Left ventricle myocardium superior (tissue), 1 donor: ENCODE results near the gene GOLM1. TPM values are rescaled to one million over a fixed set of nuclear protein-coding genes. Genes with fewer than 3 reads are reported as not detected.

Experiments used
- ATAC-seq: fragments of 200-7000 bp; cut with Tn5 transposase; one replicate; pipeline ENCODE4 v1.9.1; 2020; ENCODE audit warnings: mild to moderate bottlenecking, moderate library complexity
- DNase-seq: peaks from one replicate; pipeline ENCODE4 v3.0.0-alpha.2; 2020
- intact Hi-C: fragments of 100-400 bp; cut with micrococcal nuclease; formaldehyde crosslinking; loops from one replicate; pipeline ENCODE4 v1.11.0; 2022
- total RNA-seq: library from RNA; stranded (reverse); fragmentation: NEBNext Ultra II Directional; extraction: Animal tissue kit (Norgen Biotek cat#: 25700); gene quantifications from one replicate; pipeline ENCODE4 v1.2.1, GENCODE V29; 2021
- donor health status: DM: no; HTN: yes; CAD: no; lungs with severe emphysema.

Gene GOLM1
- total RNA-seq, 1 donor from 2014 or later = 4.7 TPM

GRCh38 chr9:86009133-86009532, 90.2 kb downstream of the GOLM1 start:
- DNase-seq (no peak), ATAC-seq (no peak)
- intact Hi-C loops = no loop called here

GRCh38 chr9:86005253-86005775, 94.0 kb downstream of the GOLM1 start:
- no peak for ATAC-seq
- intact Hi-C loops = no loop called here

GRCh38 chr9:85995599-85995998, 103.8 kb downstream of the GOLM1 start:
- ATAC-seq (no peak), DNase-seq (no peak)
- intact Hi-C loops = no loop called here

More at GRCh38 chr9:86005253-86005775, 94.0 kb downstream of the GOLM1 start:
- DNase-seq = no peak

GRCh38 chr9:85995097-85995496, 104.3 kb downstream of the GOLM1 start:
- intact Hi-C loops = no loop called here
- DNase-seq (no peak), ATAC-seq (no peak)

- ATAC-seq (no peak), DNase-seq (no peak)
- intact Hi-C loops = no loop called here
Observed at GRCh38 chr9:85994191-85994590, 105.2 kb downstream of the GOLM1 start.

- DNase-seq (no peak), ATAC-seq (no peak)
- intact Hi-C loops = no loop called here
Observed at GRCh38 chr9:85987236-85987635, 112.1 kb downstream of the GOLM1 start.

- no peak for DNase-seq
- no peak for ATAC-seq
- intact Hi-C loops = no loop called here
Observed at GRCh38 chr9:85984457-85984856, 114.9 kb downstream of the GOLM1 start.

GRCh38 chr9:85981369-85981768, 118.0 kb downstream of the GOLM1 start:
- ATAC-seq (no peak), DNase-seq (no peak)
- intact Hi-C loops = no loop called here

- DNase-seq (no peak), ATAC-seq (no peak)
- intact Hi-C loops = no loop called here
Observed at GRCh38 chr9:85978496-85978895, 120.9 kb downstream of the GOLM1 start.

Other genes starting within 250 kb of the GOLM1 start
- 18.2 TPM for gene NAA35, start 158.4 kb downstream of the GOLM1 start, total RNA-seq
- gene C9orf153, start 160.1 kb upstream of the GOLM1 start, total RNA-seq = 0.42 TPM
- 74.1 TPM for gene ISCA1, start 183.0 kb upstream of the GOLM1 start, total RNA-seq